Measurements from ENCODE around the gene OR2V1. TPM values are rescaled to one million over a fixed set of nuclear protein-coding genes. Genes with fewer than 3 reads are reported as not detected.
A peak's percentile ranks its signal among the peaks of the same experiment; 100 is the strongest.
"Not testable (repeated sequence)": the region's sequence is repeated elsewhere in the genome, so short reads cannot be mapped to it uniquely, and the experiment has no call there.

Gene OR2V1
- total RNA-seq: not detected in 2 replicates

- no peaks in the 10 kb centered on the region for H3K36me3 ChIP-seq (ENCODE audit: control insufficient read depth, insufficient read depth, low read length)
- no peak for DNase-seq (ENCODE audit: low read depth)
- H3K4me3 ChIP-seq (ENCODE audit: low read depth, low read length): no peak within 1 kb of the TSS
- H3K27me3 ChIP-seq (ENCODE audit: control insufficient read depth, insufficient read depth, low read length): peaks cover 8% of the 10 kb centered on the region
- TF ChIP-seq CTCF (IDR thresholded peaks at IDR 0.05; ENCODE audit: insufficient read depth, low read length, poor library complexity, severe bottlenecking): no peak
Observed at GRCh38 chr5:181130832-181131496, at the start of gene OR2V1. Gene OR2V1 (minus strand): TSS chr5:181131169. CDS start chr5:181125304, 5,865 bp downstream.

GRCh38 chr5:181177559-181177958, 46.6 kb upstream of the OR2V1 start:
- H3K4me3 ChIP-seq (ENCODE audit: low read depth, low read length); H3K27me3 ChIP-seq (ENCODE audit: control insufficient read depth, insufficient read depth, low read length); H3K36me3 ChIP-seq (ENCODE audit: control insufficient read depth, insufficient read depth, low read length); DNase-seq (ENCODE audit: low read depth): not testable (repeated sequence)

- TF ChIP-seq CTCF (IDR thresholded peaks at IDR 0.05; ENCODE audit: insufficient read depth, low read length, poor library complexity, severe bottlenecking): no peak
- H3K36me3 ChIP-seq (ENCODE audit: control insufficient read depth, insufficient read depth, low read length): no peaks in the 10 kb centered on the region
- H3K4me3 ChIP-seq (ENCODE audit: low read depth, low read length): no peak overlapping the region
- DNase-seq (ENCODE audit: low read depth): no peak
- no peaks in the 10 kb centered on the region for H3K27me3 ChIP-seq (ENCODE audit: control insufficient read depth, insufficient read depth, low read length)
Observed at GRCh38 chr5:181176254-181176952, 45.4 kb upstream of the OR2V1 start.

- Histone ChIP-seq H3K36me3 (ENCODE audit: control insufficient read depth, insufficient read depth, low read length) (no peaks in the 10 kb centered on the region), H3K4me3 (ENCODE audit: low read depth, low read length) (peak overlapping the region; percentile 21), H3K27me3 (ENCODE audit: control insufficient read depth, insufficient read depth, low read length) (no peaks in the 10 kb centered on the region)
- no peak for TF ChIP-seq CTCF (IDR thresholded peaks at IDR 0.05; ENCODE audit: insufficient read depth, low read length, poor library complexity, severe bottlenecking)
- DNase-seq (ENCODE audit: low read depth): no peak
Observed at GRCh38 chr5:181173420-181174342, 42.7 kb upstream of the OR2V1 start.

GRCh38 chr5:181173027-181173419, 42.1 kb upstream of the OR2V1 start:
- Histone ChIP-seq H3K27me3 (ENCODE audit: control insufficient read depth, insufficient read depth, low read length) (peaks cover 2% of the 10 kb centered on the region), H3K36me3 (ENCODE audit: control insufficient read depth, insufficient read depth, low read length) (no peaks in the 10 kb centered on the region), H3K4me3 (ENCODE audit: low read depth, low read length) (peak overlapping the region; percentile 21)
- TF ChIP-seq CTCF (IDR thresholded peaks at IDR 0.05; ENCODE audit: insufficient read depth, low read length, poor library complexity, severe bottlenecking): no peak
- DNase-seq (ENCODE audit: low read depth): no peak

GRCh38 chr5:181171782-181172181, 40.8 kb upstream of the OR2V1 start:
- Histone ChIP-seq H3K27me3 (ENCODE audit: control insufficient read depth, insufficient read depth, low read length) (peaks cover 2% of the 10 kb centered on the region), H3K36me3 (ENCODE audit: control insufficient read depth, insufficient read depth, low read length) (no peaks in the 10 kb centered on the region), H3K4me3 (ENCODE audit: low read depth, low read length) (no peak overlapping the region)
- DNase-seq (ENCODE audit: low read depth): no peak
- TF ChIP-seq CTCF (IDR thresholded peaks at IDR 0.05; ENCODE audit: insufficient read depth, low read length, poor library complexity, severe bottlenecking): no peak

All from kidney epithelial cell (primary cell).